ENCODE data around the gene WDR17.
"Not testable (repeated sequence)": the region's sequence is repeated elsewhere in the genome, so short reads cannot be mapped to it uniquely, and the experiment has no call there.

GRCh38 chr4:176212351-176212750 lies 146.7 kb downstream of the WDR17 start:
- not testable (repeated sequence) for TF ChIP-seq CTCF (conservative IDR thresholded peaks at IDR 0.05); ZFX (IDR thresholded peaks at IDR 0.05)

Data from C4-2B (cell line).